GM21723 (cell line): ENCODE measurements around the gene RHOXF2.
"Not testable (repeated sequence)": the region's sequence is repeated elsewhere in the genome, so short reads cannot be mapped to it uniquely, and the experiment has no call there.

Experiments used
- ATAC-seq: cut with Tn5 transposase; IDR thresholded peaks from one replicate; pipeline ENCODE4 v1.9.1; 2021; ENCODE audit warnings: mild to moderate bottlenecking, moderate library complexity; ENCODE audit not compliant: unreplicated experiment

The RHOXF2 gene, protein sequence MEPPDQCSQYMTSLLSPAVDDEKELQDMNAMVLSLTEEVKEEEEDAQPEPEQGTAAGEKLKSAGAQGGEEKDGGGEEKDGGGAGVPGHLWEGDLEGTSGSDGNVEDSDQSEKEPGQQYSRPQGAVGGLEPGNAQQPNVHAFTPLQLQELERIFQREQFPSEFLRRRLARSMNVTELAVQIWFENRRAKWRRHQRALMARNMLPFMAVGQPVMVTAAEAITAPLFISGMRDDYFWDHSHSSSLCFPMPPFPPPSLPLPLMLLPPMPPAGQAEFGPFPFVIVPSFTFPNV

DNA sequence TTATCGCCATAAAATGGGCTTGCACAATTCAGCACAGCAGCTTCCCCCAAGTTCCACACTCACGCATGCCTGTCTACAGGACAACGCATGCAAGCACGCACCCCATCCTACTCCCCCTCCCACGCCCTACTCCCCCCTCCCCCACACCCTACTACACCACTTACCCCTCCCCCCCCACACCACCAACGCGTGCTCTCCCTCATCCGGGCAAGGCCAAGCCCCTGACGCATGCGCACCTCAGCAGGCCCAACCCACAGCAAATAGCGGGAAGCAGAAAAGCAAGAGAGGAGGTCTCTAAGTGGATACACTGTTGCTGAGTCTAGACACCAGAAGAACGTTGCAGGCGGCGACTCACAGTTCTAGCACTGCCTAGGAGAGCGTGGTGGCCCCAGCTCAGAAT lies at the start of gene RHOXF2:
Gene RHOXF2, plus strand, starts transcription at position 301 of the 400 bp plus-strand sequence. CDS start 138 bp downstream, outside the sequence.
- ATAC-seq = not testable (repeated sequence)

- ATAC-seq = no peak
These were observed 49.0 kb upstream of the RHOXF2 start for GRCh38 chrX:120109378-120109777.

- no peak for ATAC-seq
These were observed 46.8 kb upstream of the RHOXF2 start for GRCh38 chrX:120111611-120112010.

DNA sequence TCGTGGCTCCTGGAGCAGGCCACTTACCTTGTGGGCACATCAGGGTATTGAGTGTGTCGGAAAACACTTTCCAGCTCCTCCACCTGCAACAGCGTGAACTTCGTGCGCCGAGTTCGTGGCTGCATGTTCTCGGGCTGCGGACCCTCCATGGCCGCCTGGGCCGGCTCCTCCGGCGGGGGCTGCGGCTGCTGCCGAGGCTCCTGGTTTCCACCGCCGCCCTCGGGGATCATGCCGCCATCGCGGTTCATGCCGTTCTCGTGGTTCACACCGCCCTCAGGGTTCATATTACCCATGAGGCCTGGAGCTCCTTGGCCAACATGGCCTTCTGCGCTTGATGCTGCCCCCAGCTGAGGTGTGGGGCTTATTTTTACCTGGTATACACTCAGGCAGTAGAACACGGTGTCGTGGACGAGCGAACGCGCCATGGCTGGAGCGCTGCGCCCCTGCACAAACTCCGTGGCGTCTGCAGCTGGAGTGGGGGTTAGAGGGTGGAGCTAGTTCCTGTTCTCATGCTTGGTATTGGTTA lies 42.9 kb upstream of the RHOXF2 start, which contains the start of gene RHOXF1:
Gene RHOXF1, minus strand, starts transcription at position 476 of the 526 bp plus-strand sequence. Its CDS starts 51 bp downstream, at position 425.
- ATAC-seq = no peak

DNA sequence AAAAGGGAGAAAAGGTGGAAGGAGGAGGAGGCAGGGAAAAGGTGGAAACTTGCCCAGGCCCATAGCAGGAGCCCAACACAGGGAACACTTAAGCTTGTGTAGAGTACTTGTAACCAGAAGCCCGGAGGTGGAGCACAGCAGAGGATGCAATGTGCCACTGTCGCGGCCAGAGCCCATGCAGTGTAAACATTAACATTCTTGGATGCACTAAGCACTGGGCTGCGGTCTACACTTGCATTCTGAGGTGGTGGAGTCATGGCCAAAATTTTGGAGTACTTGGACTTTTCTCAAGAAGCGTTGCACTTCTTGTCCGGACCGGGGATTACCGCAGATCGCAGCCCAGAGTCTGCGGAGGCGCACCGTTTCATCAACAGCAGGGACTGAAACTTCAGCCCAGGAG lies 38.2 kb upstream of the RHOXF2 start:
- ATAC-seq = no peak

GRCh38 chrX:120125444-120125843 lies 33.0 kb upstream of the RHOXF2 start:
- ATAC-seq = no peak

- ATAC-seq = not testable (repeated sequence)
These were observed 30.0 kb upstream of the RHOXF2 start for GRCh38 chrX:120128306-120128846.

DNA sequence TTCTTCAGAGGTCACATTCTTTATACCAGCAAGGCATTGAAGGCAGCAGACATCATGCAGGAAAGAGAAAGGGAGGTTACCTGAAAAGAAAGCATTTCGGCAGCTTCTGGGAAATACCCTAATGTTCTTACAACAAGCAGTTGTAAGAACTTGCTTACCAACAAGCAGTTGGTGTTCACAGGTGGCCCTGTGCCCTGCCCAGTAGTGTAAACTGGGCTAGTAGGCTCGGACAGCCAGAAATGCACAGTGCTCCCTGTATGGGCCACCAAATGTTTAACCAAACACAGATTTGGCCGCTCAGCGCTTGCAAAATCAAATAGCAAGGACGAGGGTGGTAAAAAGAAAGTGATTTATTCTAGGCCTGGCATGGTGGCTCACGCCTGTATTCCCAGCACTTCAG lies 22.3 kb upstream of the RHOXF2 start:
- ATAC-seq = no peak

DNA sequence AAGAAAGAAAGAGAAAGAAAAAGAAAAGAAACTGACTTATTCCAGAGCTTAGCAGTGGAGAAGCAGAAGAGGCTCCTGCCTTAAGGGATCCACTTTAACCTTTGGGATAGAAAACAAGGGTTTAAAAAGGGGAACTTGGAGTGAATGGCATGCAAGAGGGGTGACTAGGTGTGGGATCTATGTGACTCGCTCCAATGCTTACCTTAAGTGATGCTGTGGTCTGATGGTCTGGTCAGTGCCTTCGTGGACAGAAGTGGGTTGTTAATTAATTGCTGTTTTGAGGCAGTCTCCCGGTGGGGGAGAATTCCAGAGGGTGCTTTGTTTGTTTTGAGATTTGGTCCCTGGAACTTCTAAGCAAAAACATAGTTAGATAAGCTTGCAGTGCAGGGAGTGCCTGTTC lies 21.6 kb upstream of the RHOXF2 start:
- no peak for ATAC-seq

- ATAC-seq = no peak
These were observed 21.0 kb upstream of the RHOXF2 start for GRCh38 chrX:120137439-120137838.

GRCh38 chrX:120140293-120140981 lies 18.0 kb upstream of the RHOXF2 start:
- no peak for ATAC-seq

DNA sequence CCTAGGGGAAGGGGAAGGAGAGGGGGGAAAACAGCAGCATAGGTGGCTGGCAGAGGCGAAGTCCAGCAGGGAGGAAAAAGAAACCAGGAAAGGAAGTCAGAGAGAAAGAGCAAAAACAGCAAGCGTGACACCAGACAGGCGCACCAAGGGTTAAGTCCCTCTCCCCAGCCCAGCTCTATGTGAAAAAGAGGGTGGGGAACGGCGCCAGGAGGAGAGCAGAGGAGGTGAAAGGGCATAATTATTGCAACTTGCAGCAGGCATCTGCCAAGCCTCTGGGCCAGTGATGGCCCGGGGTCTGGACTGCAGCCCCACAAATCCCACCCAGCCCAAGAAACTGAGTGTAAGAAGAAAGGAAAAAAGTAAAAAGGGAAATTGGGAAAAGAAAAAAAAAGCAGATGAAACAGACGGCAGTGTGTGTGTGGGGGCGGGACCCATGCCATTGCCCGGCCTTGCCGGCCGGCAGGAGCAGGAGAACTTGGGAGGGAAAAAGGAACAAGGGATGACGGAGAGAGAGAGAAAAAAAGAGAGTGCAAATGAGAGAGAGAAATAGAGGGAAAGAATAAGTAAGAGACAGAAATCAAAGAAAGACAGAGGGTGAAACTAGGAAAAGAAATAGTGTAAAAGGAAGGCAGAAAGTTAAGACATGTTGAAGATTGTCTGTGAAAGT lies 14.1 kb upstream of the RHOXF2 start:
- no peak for ATAC-seq

GRCh38 chrX:120145295-120145925 lies 13.0 kb upstream of the RHOXF2 start:
- ATAC-seq = no peak

DNA sequence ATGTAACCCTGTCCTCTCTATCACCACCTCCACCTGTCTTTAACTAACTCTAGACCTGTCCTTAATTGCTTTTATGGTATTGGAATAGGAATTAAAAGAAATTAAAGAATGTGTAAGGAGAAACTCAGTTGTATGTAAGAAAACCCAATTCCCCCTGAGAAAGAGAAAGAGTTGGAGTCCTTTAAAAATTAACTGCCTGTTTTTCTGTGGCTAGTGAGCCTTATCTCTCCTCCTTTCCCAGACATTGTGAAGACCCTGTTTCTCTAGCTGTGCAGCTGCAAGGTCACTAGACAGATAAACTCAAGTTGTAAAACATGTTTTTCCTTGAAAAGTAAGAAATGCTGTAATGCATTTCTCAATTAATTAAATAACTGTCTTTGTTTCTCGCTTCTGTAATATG lies 12.1 kb upstream of the RHOXF2 start:
- ATAC-seq = not testable (repeated sequence)

GRCh38 chrX:120147537-120147936 lies 10.9 kb upstream of the RHOXF2 start:
- no peak for ATAC-seq

GRCh38 chrX:120150109-120150744 lies 8.2 kb upstream of the RHOXF2 start:
- not testable (repeated sequence) for ATAC-seq

GRCh38 chrX:120159086-120159485 lies 673 bp downstream of the RHOXF2 start:
- not testable (repeated sequence) for ATAC-seq

DNA sequence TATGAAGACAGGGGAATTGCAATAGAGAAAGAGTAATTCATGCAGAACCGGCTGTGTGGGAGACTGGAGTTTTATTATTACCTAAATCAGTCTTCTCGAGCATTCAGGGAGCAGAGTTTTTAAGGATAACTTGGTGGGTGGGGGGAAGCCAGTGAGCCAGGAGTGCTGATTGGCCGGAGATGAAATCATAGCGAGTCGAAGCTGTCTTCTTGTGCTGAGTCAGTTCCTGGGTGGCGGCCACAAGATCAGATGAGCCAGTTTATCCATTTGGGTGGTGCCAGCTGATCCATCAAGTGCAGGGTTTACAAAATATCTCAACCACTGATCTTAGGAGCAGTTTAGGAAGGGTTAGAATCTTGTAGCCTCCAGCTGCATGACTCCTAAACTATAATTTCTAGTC lies 34.8 kb downstream of the RHOXF2 start:
- ATAC-seq = not testable (repeated sequence)

DNA sequence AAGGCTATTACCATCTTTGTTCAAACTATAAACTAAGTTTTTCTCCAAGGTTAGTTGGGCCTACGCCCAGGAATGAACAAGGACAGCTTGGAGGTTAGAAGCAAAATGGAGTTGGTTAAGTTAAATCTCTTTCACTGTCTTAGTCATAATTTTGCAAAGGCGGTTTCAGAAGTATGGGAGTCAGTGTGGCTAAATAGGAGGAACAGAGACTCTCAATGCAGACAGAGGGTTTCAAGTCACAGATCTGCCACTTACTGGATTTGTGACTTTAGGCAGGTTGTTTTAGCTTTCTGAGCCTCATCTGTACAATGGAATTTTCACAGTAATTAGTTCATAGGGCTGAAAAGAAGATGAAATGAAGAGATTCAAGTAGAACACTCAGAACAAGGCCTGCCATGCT lies 35.3 kb downstream of the RHOXF2 start:
- peak; percentile 93 for ATAC-seq

- ATAC-seq = not testable (repeated sequence)
These were observed 37.4 kb downstream of the RHOXF2 start for GRCh38 chrX:120195786-120196185.
